Thoracic aorta endothelial cell (primary cell): ENCODE results near the gene PLEKHB1. TPM values are rescaled to one million over a fixed set of nuclear protein-coding genes. Genes with fewer than 3 reads are reported as not detected.

Source experiments
- total RNA-seq: library from RNA; depleted of rRNA; stranded (reverse); fragments of >200 nt; gene quantifications from 2 replicates; pipeline ENCODE4 v1.2.3, GENCODE V29; 2012

Gene PLEKHB1, protein sequence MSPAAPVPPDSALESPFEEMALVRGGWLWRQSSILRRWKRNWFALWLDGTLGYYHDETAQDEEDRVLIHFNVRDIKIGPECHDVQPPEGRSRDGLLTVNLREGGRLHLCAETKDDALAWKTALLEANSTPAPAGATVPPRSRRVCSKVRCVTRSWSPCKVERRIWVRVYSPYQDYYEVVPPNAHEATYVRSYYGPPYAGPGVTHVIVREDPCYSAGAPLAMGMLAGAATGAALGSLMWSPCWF
- 0.79 TPM in 1 of 2 replicates, not detected in the other for total RNA-seq

DNA sequence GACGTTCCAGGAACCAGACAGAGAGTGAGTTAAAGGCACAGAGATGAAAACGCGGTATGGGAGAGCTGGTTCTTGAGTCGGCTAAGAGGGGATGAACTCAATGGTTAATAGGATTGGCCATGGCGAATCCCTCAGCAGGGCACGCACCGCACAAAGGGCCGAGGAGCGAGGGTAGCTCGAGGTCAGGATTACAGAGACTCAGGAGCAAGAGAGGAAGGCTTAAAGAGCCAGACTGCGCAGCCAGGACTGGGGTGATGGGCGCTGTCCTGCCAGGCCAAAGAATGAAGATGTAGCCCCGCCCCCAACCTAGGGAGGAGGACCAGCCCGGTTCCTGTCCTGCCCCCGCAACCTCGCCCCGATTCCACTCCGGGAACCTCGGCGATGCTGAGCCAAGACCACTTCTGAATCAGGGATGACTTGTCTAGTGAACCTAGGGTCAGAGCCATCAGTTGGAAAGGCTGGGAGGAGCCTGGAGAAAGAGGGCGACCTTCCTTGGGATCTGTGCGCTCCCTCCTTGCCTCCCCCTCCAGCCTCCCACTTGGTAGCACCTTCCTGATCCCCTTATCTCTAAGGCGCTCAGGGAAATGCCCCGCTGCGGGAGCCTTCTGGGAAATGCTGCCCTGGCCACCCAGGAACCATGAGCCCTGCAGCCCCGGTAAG, at the start of gene PLEKHB1:
PLEKHB1 (plus strand) TSS at position 610 of the 660 bp plus-strand sequence; CDS start at position 638, 28 bp downstream.

DNA sequence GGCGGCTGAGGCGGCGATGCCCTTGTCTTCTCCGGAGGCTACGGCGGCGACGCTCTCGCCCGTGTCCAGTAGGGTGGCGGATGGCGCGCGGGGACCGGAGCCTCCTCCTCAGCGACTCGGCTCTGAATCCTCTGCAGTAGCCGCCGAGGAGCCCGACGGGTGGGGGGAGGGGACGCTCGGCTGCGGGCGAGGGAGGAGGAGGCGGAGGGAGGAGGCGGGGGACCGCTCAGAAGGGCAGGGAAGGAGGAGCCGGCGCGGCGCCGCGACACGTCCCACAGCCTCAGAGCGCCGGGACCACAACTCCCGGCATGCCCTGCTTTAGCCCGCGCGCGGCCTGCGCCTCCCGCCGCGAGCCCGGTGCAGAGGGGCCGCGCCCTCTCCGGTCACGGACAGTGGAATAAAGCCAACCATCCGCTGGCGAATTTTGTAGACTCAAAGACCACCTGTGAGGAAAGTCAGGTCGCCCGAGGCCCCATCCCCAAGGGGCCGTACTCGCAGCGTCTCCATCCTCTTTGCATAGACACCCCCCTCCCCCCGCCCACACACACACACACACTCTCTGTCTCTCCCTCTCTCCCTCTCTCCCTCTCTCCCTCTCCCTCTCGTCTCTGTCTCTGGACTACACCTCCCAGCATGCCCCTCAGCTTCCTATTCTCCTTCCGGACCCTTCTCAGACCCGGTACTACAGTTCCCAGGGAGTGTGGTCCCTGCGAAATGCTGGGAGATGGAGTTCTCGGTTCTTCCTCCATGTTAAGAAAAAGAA, 48.2 kb upstream of the PLEKHB1 start, which contains the start of gene FAM168A:
FAM168A (minus strand) TSS at position 157 of the 763 bp plus-strand sequence. CDS start 129,638 bp downstream, outside the sequence.

Other genes with a start within 250 kb of the PLEKHB1 start
- gene FAM168A, start 48.5 kb upstream of the PLEKHB1 start, total RNA-seq: 14.9 and 18.2 TPM in 2 replicates
- 148 and 153 TPM in 2 replicates for gene RAB6A, start 114.5 kb downstream of the PLEKHB1 start, total RNA-seq
- gene MRPL48, start 141.3 kb downstream of the PLEKHB1 start, total RNA-seq: 31.8 and 31.9 TPM in 2 replicates
- 79.5 and 83.9 TPM in 2 replicates for gene COA4, start 230.3 kb downstream of the PLEKHB1 start, total RNA-seq
- 8.9 and 9.7 TPM in 2 replicates for gene PAAF1, start 230.4 kb downstream of the PLEKHB1 start, total RNA-seq